Heart right ventricle (tissue), 16 donors: ENCODE measurements around the gene NAA50. TPM values are rescaled to one million over a fixed set of nuclear protein-coding genes. Genes with fewer than 3 reads are reported as not detected.

ENCODE experiments used
- ATAC-seq, 8 donors: fragments of 200-7000 bp; cut with Tn5 transposase; one replicate each; pipeline ENCODE4 v1.9.1; 2020; ENCODE audit warnings: mild to moderate bottlenecking in 8 of 8, moderate library complexity in 8 of 8, moderate number of reproducible peaks in 1 of 8
- DNase-seq, 2 donors: peaks; one replicate each; pipeline ENCODE4 v3.0.0-alpha.2; 2020
- H3K27ac ChIP-seq, 10 donors: fragments of 200-600 bp; sonication (generic) in 2 of 10; one replicate each; pipeline versions ENCODE4 v1.5.0 to v1.8.0; 2020 to 2022; ENCODE audit warnings: mild to moderate bottlenecking in 3 of 10
- H3K27me3 ChIP-seq, 7 donors: fragments of 200-600 bp; one replicate each; pipeline ENCODE4 v1.8.0; 2021 to 2022; ENCODE audit warnings: mild to moderate bottlenecking in 2 of 7
- H3K36me3 ChIP-seq, 9 donors: fragments of 200-600 bp; sonication (generic) in 1 of 9; one replicate each; pipeline versions ENCODE4 v1.5.0 to v1.8.0; 2020 to 2022; ENCODE audit warnings: mild to moderate bottlenecking in 2 of 9
- H3K4me1 ChIP-seq, 9 donors: fragments of 200-600 bp; sonication (generic) in 1 of 9; one replicate each; pipeline versions ENCODE4 v1.5.0 to v1.8.0; 2020 to 2022; ENCODE audit warnings: mild to moderate bottlenecking in 4 of 9
- H3K4me3 ChIP-seq, 10 donors: fragments of 200-600 bp; sonication (generic) in 2 of 10; one replicate each; pipeline versions ENCODE4 v1.5.0 to v1.8.0; 2020 to 2022; ENCODE audit warnings: mild to moderate bottlenecking in 7 of 10, moderate library complexity in 2 of 10
- H3K9me3 ChIP-seq, 11 donors: fragments of 200-600 bp in 10 of 11; sonication (generic) in 2 of 11; one replicate each; pipeline versions ENCODE4 v1.5.0 to v1.8.0; 2013 to 2022; ENCODE audit warnings: mild to moderate bottlenecking in 2 of 11, control low read depth in 1 of 11, moderate library complexity in 1 of 11
- CTCF ChIP-seq, 9 donors: fragments of 200-600 bp; sonication (generic) in 2 of 9; IDR thresholded peaks; one replicate each; pipeline versions ENCODE4 v1.5.0 to v1.8.0; 2021 to 2022; ENCODE audit warnings: antibody characterized with exemption in 9 of 9, mild to moderate bottlenecking in 5 of 9, moderate library complexity in 1 of 9
- WGBS, 2 donors: extraction: QIAGEN DNeasy Blood & Tissue Kit; methylation state at CpG; one replicate each; pipeline ENCODE4 v1.1.7; 2013; ENCODE audit warnings: inconsistent platforms in 1 of 2; 5-methylcytosine and 5-hydroxymethylcytosine counted together
- intact Hi-C, 10 donors: fragments of 100-400 bp; cut with DNase I; formaldehyde crosslinking; loops; one replicate each; pipeline versions ENCODE4 v1.11.1 to v1.14.2; 2022
- polyA plus RNA-seq, 2 donors: library from polyadenylated mRNA; stranded (reverse); fragments of 200-250 nt; gene quantifications; one replicate each; pipeline ENCODE4 v1.2.3, GENCODE V29; 2013
- total RNA-seq, 10 donors: library from RNA; stranded (reverse); fragmentation: NEBNext Ultra II Directional in 3 of 10; extraction: Animal tissue kit (Norgen Biotek cat#: 25700) in 3 of 10; gene quantifications; one replicate each; pipeline versions ENCODE4 v1.2.1 to v1.2.4, GENCODE V29; 2021 to 2023
- donor health status: Arrhythmogenic right ventricular cardiomyopathy.
- donor health status: ischemic (EF 13 %, LVEDD 7.1; RV severe dilation, severe dysfunction).
- donor health status: healthy with polysubstance abuse.
- donor health status: DM: no; HTN: yes; CAD: no.
- donor health status: DM: no; HTN: no; CAD: no.
- donor health status: ischemic (EF 25% LVEDD 6.9; RV normal size, moderate dysfunction).
- donor health status: ischemic (EF 25% LVEDD 5.7; RV mildly dilated, moderate dysfunction).
- donor health status: healthy.
- donor health status: DM: yes; HTN: yes; CAD: no.
- donor health status: Ischemic cardiomyopathy.
- donor health status: ischemic (EF 35%, LVEDD 5.7; RV mildly dilated, moderate dysfunction).
- donor health status: nonischemic (EF 11% LVEDD 7.7; RV severe dilation, severe dysfunction).
- donor health status: DM: yes; HTN: yes; CAD: no.
- donor health status: PGD.
- donor health status: ischemic (EF 29% LVEDD 5.4; RV normal size, mild dysfunction).
- donor health status: nonischemic (EF 23%, LVEDD 6.1; RV moderate dilation, normal function).

Gene NAA50
- total and polyA plus RNA-seq, 12 donors: 9.9 to 108 (median 73.1) TPM

- DNase-seq (no peak), ATAC-seq (no peak)
- H3K4me1 ChIP-seq: peaks cover 0 to 17% (median 0%) of the 10 kb centered on the region in 9 donors
- H3K4me3 ChIP-seq: no peak overlapping the region
- no peaks in the 10 kb centered on the region for H3K9me3 ChIP-seq
- WGBS, 2 donors: 77 to 90% methylated on average over 3 of the region's 3 CpGs
- no peak overlapping the region for H3K27ac ChIP-seq
- no peak for TF ChIP-seq CTCF (IDR thresholded peaks at IDR 0.05)
- no peaks in the 10 kb centered on the region for H3K27me3 ChIP-seq
- intact Hi-C loops: no loop called here
- peaks cover 0 to 6% (median 0%) of the 10 kb centered on the region in 9 donors for H3K36me3 ChIP-seq
Observed at GRCh38 chr3:113773381-113773780, 27.3 kb upstream of the NAA50 start.

- no peaks in the 10 kb centered on the region for H3K9me3 ChIP-seq
- no peak overlapping the region for H3K27ac ChIP-seq
- peaks cover 0 to 4% (median 0%) of the 10 kb centered on the region in 9 donors for H3K36me3 ChIP-seq
- intact Hi-C loops: no loop called here
- DNase-seq (no peak), ATAC-seq (no peak)
- H3K4me1 ChIP-seq: peaks cover 0 to 17% (median 0%) of the 10 kb centered on the region in 9 donors
- no peak overlapping the region for H3K4me3 ChIP-seq
- no peak for TF ChIP-seq CTCF (IDR thresholded peaks at IDR 0.05)
- H3K27me3 ChIP-seq: no peaks in the 10 kb centered on the region
Observed at GRCh38 chr3:113771993-113772392, 25.9 kb upstream of the NAA50 start.

- no peak for DNase-seq
- Histone ChIP-seq H3K9me3 (no peaks in the 10 kb centered on the region), H3K4me3 (no peak overlapping the region), H3K27me3 (no peaks in the 10 kb centered on the region), H3K36me3 (peaks cover 0 to 8% (median 0%) of the 10 kb centered on the region in 9 donors), H3K27ac (no peak overlapping the region), H3K4me1 (peaks cover 0 to 17% (median 0%) of the 10 kb centered on the region in 9 donors)
- no peak for ATAC-seq
- no peak for TF ChIP-seq CTCF (IDR thresholded peaks at IDR 0.05)
- intact Hi-C loops: no loop called here
Observed at GRCh38 chr3:113769551-113769950, 23.5 kb upstream of the NAA50 start.

- peaks cover 0 to 4% (median 0%) of the 10 kb centered on the region in 9 donors for H3K36me3 ChIP-seq
- intact Hi-C loops: loop anchor here in 1 of 10 donors (5.0 kb wide), 1 partner anchor 817 kb away; no protein-coding TSS in a partner anchor
- 88 to 96% methylated on average over 2 of the region's 2 CpGs for WGBS, 2 donors
- no peak overlapping the region for H3K27ac ChIP-seq
- H3K4me1 ChIP-seq: peaks cover 0 to 6% (median 0%) of the 10 kb centered on the region in 9 donors
- H3K9me3 ChIP-seq: no peaks in the 10 kb centered on the region
- no peak for TF ChIP-seq CTCF (IDR thresholded peaks at IDR 0.05)
- H3K4me3 ChIP-seq: no peak overlapping the region
- H3K27me3 ChIP-seq: no peaks in the 10 kb centered on the region
- ATAC-seq (no peak), DNase-seq (no peak)
Observed at GRCh38 chr3:113764698-113765097, 18.6 kb upstream of the NAA50 start.
